Mesenchymal stem cell (in vitro differentiated cells and primary cell): Measurements from ENCODE around the gene FGF14.

Experiments
- DNase-seq: peaks from one replicate; pipeline ENCODE4 v3.0.0-alpha.2; 2013
- H2AFZ ChIP-seq: one replicate; pipeline ENCODE4 v1.6.1; 2013; ENCODE audit warnings: low read depth, mild to moderate bottlenecking, control low read depth, inconsistent platforms, low read length, moderate library complexity
- H2AK5ac ChIP-seq: 2 replicates; pipeline ENCODE4 v1.6.1; 2013; ENCODE audit warnings: low read length, moderate library complexity, mild to moderate bottlenecking, inconsistent platforms; ENCODE audit not compliant: severe bottlenecking
- H2BK120ac ChIP-seq: one replicate; pipeline ENCODE4 v1.6.1; 2013; ENCODE audit warnings: low read depth, mild to moderate bottlenecking, inconsistent platforms, low read length, moderate library complexity
- H2BK12ac ChIP-seq, 2 experiments: one replicate each; pipeline ENCODE4 v1.6.1; 2013; ENCODE audit warnings: inconsistent platforms in 2 of 2, low read length in 2 of 2, mild to moderate bottlenecking in 2 of 2, moderate library complexity in 2 of 2, control low read depth in 1 of 2
- H2BK15ac ChIP-seq: one replicate; pipeline ENCODE4 v1.6.1; 2013; ENCODE audit warnings: mild to moderate bottlenecking, low read depth, inconsistent platforms; ENCODE audit not compliant: poor library complexity, severe bottlenecking
- H2BK5ac ChIP-seq: 2 replicates; pipeline ENCODE4 v1.6.1; 2013; ENCODE audit warnings: low read depth, mild to moderate bottlenecking, low read length, control low read depth, inconsistent platforms; ENCODE audit not compliant: poor library complexity, severe bottlenecking
- H3K14ac ChIP-seq, 2 experiments: one replicate each; pipeline ENCODE4 v1.6.1; 2013; ENCODE audit warnings: inconsistent platforms in 2 of 2, low read length in 2 of 2, control low read depth in 1 of 2, mild to moderate bottlenecking in 1 of 2, moderate library complexity in 1 of 2
- H3K18ac ChIP-seq, 2 experiments: one replicate each; pipeline ENCODE4 v1.6.1; 2013; ENCODE audit warnings: inconsistent platforms in 2 of 2, low read length in 2 of 2, control low read depth in 1 of 2, low read depth in 1 of 2, mild to moderate bottlenecking in 1 of 2
- H3K23ac ChIP-seq, 2 experiments: one replicate each; pipeline ENCODE4 v1.6.1; 2013; ENCODE audit warnings: inconsistent platforms in 2 of 2, low read length in 2 of 2, mild to moderate bottlenecking in 2 of 2, moderate library complexity in 2 of 2, control low read depth in 1 of 2
- H3K27ac ChIP-seq: 2 replicates; pipeline ENCODE4 v1.5.1; 2013; ENCODE audit warnings: mild to moderate bottlenecking, moderate library complexity, low read length, control low read depth, inconsistent platforms; ENCODE audit not compliant: poor library complexity, severe bottlenecking
- H3K27me3 ChIP-seq, 2 experiments: 2 replicates each; pipeline versions ENCODE4 v1.6.1 to v1.7.0; 2013; ENCODE audit warnings: low read length in 2 of 2, mild to moderate bottlenecking in 2 of 2, moderate library complexity in 2 of 2, control low read depth in 1 of 2, inconsistent platforms in 1 of 2; ENCODE audit not compliant: control insufficient read depth in 1 of 2, insufficient read depth in 1 of 2
- H3K36me3 ChIP-seq, 2 experiments: 2 replicates each; pipeline versions ENCODE4 v1.6.1 to v1.7.0; 2013; ENCODE audit warnings: low read length in 2 of 2, control low read depth in 1 of 2, inconsistent platforms in 1 of 2, low read depth in 1 of 2, mild to moderate bottlenecking in 1 of 2; ENCODE audit not compliant: insufficient read depth in 2 of 2, control insufficient read depth in 1 of 2
- H3K4ac ChIP-seq, 2 experiments: one replicate each; pipeline ENCODE4 v1.6.1; 2013; ENCODE audit warnings: inconsistent platforms in 2 of 2, low read length in 2 of 2, mild to moderate bottlenecking in 2 of 2, moderate library complexity in 2 of 2, control low read depth in 1 of 2, low read depth in 1 of 2
- H3K4me1 ChIP-seq: 2 replicates; pipeline ENCODE4 v1.6.1; 2013; ENCODE audit warnings: low read depth, low read length, control low read depth; ENCODE audit not compliant: control insufficient read depth, insufficient read depth
- H3K4me2 ChIP-seq: 2 replicates; pipeline ENCODE4 v1.6.1; 2013; ENCODE audit warnings: low read length, mild to moderate bottlenecking, inconsistent platforms; ENCODE audit not compliant: poor library complexity, severe bottlenecking
- H3K4me3 ChIP-seq, 2 experiments: 2 replicates each; pipeline versions ENCODE4 v1.5.1 to v1.7.0; 2013; ENCODE audit warnings: low read length in 2 of 2, mild to moderate bottlenecking in 2 of 2, control low read depth in 1 of 2, low read depth in 1 of 2; ENCODE audit not compliant: insufficient read depth in 1 of 2
- H3K79me1 ChIP-seq: replicated peaks from 2 replicates; pipeline ENCODE4 v1.6.1; 2013; ENCODE audit warnings: mild to moderate bottlenecking, control low read depth, low read length, inconsistent platforms; ENCODE audit not compliant: poor library complexity, severe bottlenecking
- H3K9ac ChIP-seq: 2 replicates; pipeline ENCODE4 v1.7.0; 2013; ENCODE audit warnings: mild to moderate bottlenecking, low read length, moderate library complexity
- H3K9me3 ChIP-seq: 2 replicates; pipeline ENCODE4 v1.7.0; 2013; ENCODE audit warnings: mild to moderate bottlenecking, low read length; ENCODE audit not compliant: control insufficient read depth
- H4K8ac ChIP-seq: one replicate; pipeline ENCODE4 v1.6.1; 2013; ENCODE audit warnings: inconsistent platforms, mild to moderate bottlenecking, low read length, moderate library complexity
- H4K91ac ChIP-seq: one replicate; pipeline ENCODE4 v1.6.1; 2013; ENCODE audit warnings: mild to moderate bottlenecking, low read length, inconsistent platforms
- WGBS: methylation state at CpG from one replicate; pipeline ENCODE4 v1.1.7; 2013; ENCODE audit warnings: mixed read lengths; 5-methylcytosine and 5-hydroxymethylcytosine counted together

FGF14 gene

DNA sequence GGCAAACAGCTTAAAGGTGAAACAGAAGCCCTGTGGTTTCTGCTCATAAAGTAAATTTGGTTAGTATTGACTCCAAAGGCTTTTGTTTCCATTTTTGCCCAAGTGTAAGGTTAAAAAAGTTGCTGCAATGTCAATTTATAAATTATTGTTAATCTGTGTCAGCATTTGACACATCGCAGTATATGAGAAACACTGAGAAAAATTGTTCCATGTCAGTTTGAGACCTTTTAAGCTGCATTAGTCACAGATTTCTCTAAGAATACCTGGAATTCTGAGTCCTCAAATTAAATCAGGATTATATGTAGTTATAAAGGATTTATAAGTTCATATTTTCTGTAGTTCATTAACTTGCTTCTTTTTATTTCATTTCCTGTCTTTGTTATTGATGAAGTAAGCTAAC is 78.8 kb downstream of the FGF14 start:
- no CpG with 5 or more reads among the region's 1 CpG for WGBS
- Histone ChIP-seq H2AK5ac (no peak overlapping the region), H3K36me3 (no peaks in the 10 kb centered on the region), H3K4me2 (no peak overlapping the region), H4K91ac (no peak overlapping the region), H3K27ac (no peak overlapping the region), H3K9ac (no peak overlapping the region), H2AFZ (no peak overlapping the region), H2BK5ac (no peak overlapping the region), H2BK12ac (no peak overlapping the region), H3K9me3 (no peaks in the 10 kb centered on the region), H3K23ac (no peak overlapping the region), H3K14ac (no peak overlapping the region), H3K4ac (no peak overlapping the region), H4K8ac (no peak overlapping the region), H3K18ac (no peak overlapping the region), H2BK15ac (no peak overlapping the region), H3K4me3 (no peak overlapping the region), H2BK120ac (no peak overlapping the region), H3K79me1 (no peaks in the 10 kb centered on the region), H3K4me1 (no peaks in the 10 kb centered on the region), H3K27me3 (no peaks in the 10 kb centered on the region)
- no peak for DNase-seq

DNA sequence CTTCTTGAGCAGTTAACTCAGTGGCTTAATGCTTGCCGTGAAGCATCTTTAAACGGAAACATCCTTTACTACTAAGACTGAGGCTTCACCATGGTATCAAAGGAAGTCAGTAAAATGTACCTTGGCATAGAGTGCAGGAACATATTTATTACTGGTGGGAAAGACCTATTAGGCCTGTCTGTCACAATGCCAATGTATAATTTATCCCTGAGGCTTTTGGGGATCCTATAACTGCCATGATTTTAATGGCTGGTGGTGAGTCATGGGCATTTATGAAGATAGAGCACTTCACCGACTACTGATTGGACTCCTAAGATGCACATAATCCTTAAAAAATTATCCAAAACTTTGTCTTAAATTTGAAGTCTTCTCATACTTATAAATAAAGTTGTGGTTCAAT is 79.6 kb downstream of the FGF14 start:
- H2AFZ ChIP-seq: no peak overlapping the region
- H3K9ac ChIP-seq: no peak overlapping the region
- H4K91ac ChIP-seq: no peak overlapping the region
- H3K4me2 ChIP-seq: no peak overlapping the region
- H3K9me3 ChIP-seq: no peaks in the 10 kb centered on the region
- no peak overlapping the region for H3K27ac ChIP-seq
- H2BK5ac ChIP-seq: no peak overlapping the region
- H3K4ac ChIP-seq: no peak overlapping the region
- H2AK5ac ChIP-seq: no peak overlapping the region
- no peak overlapping the region for H4K8ac ChIP-seq
- H3K23ac ChIP-seq: no peak overlapping the region
- DNase-seq: no peak
- H3K36me3 ChIP-seq: no peaks in the 10 kb centered on the region
- H3K14ac ChIP-seq: no peak overlapping the region
- H3K4me1 ChIP-seq: no peaks in the 10 kb centered on the region
- WGBS: 94% methylated on average over 2 of the region's 3 CpGs
- no peak overlapping the region for H3K4me3 ChIP-seq
- H2BK15ac ChIP-seq: no peak overlapping the region
- no peak overlapping the region for H3K18ac ChIP-seq
- H2BK120ac ChIP-seq: no peak overlapping the region
- no peaks in the 10 kb centered on the region for H3K79me1 ChIP-seq
- no peaks in the 10 kb centered on the region for H3K27me3 ChIP-seq
- H2BK12ac ChIP-seq: no peak overlapping the region

DNA sequence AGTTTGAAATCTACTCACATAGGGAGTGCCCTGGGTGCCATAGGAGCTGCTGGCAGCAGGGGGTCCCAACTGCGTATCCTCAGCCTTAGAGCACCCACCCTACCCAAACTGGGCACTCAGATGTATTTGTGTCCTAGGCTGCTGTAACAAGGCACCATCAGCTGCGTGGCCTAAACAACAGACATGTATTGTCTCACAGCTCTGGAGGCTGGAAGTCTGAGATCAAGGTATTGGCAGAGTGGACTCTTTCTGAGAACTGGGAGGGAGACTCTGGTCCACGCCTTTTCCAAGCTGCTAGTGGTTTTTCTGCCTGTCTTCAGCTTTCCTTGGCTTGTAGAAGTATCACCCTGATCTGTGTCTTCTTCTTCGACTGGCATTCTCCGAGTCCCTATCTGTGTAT is 83.6 kb downstream of the FGF14 start:
- 87% methylated on average over 4 of the region's 5 CpGs for WGBS
- no peak overlapping the region for H4K8ac ChIP-seq
- H3K4me1 ChIP-seq: no peaks in the 10 kb centered on the region

DNA sequence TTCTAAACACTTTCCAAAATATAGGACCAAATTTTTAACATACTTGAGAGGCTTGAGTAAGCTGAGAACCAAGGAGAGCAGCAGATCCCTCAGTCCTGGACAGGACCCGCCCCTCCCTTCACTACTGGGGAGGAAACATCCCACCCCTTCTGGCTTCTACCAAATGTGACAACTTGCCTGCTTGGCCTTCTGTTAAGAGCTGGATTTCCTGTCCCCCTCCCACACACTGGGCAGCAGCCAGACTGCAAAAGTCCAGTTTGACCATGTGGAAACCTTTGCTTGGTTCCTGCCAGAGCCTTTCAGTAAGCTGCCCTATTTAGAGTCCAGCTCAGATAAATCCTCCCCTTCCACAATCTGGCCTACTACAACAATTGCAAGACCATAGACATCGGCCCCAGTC is 84.3 kb downstream of the FGF14 start:
- no peak overlapping the region for H3K4ac ChIP-seq
- H3K14ac ChIP-seq: no peak overlapping the region
- H3K18ac ChIP-seq: no peak overlapping the region
- H4K91ac ChIP-seq: no peak overlapping the region
- H4K8ac ChIP-seq: no peak overlapping the region
- H3K4me1 ChIP-seq: no peaks in the 10 kb centered on the region
- H3K27me3 ChIP-seq: no peaks in the 10 kb centered on the region
- no peaks in the 10 kb centered on the region for H3K36me3 ChIP-seq
- no peak overlapping the region for H2BK5ac ChIP-seq
- H3K4me2 ChIP-seq: no peak overlapping the region
- H3K79me1 ChIP-seq: no peaks in the 10 kb centered on the region
- no peak overlapping the region for H3K23ac ChIP-seq
- H2BK120ac ChIP-seq: no peak overlapping the region
- no peak overlapping the region for H3K9ac ChIP-seq
- H3K4me3 ChIP-seq: no peak overlapping the region
- DNase-seq: peak; percentile 19
- H2BK12ac ChIP-seq: no peak overlapping the region
- no peak overlapping the region for H2AFZ ChIP-seq
- no peaks in the 10 kb centered on the region for H3K9me3 ChIP-seq
- 67% methylated on average over 1 of the region's 2 CpGs for WGBS
- no peak overlapping the region for H2BK15ac ChIP-seq
- no peak overlapping the region for H3K27ac ChIP-seq
- H2AK5ac ChIP-seq: no peak overlapping the region

More for the DNA sequence above, 83.6 kb downstream of the FGF14 start:
- Histone ChIP-seq H3K23ac (no peak overlapping the region), H4K91ac (no peak overlapping the region), H3K27ac (no peak overlapping the region), H2AFZ (no peak overlapping the region), H3K4me3 (no peak overlapping the region), H3K27me3 (no peaks in the 10 kb centered on the region), H3K4me2 (no peak overlapping the region), H3K14ac (no peak overlapping the region), H3K4ac (no peak overlapping the region), H2BK12ac (no peak overlapping the region), H3K79me1 (no peaks in the 10 kb centered on the region), H3K9me3 (no peaks in the 10 kb centered on the region), H3K9ac (no peak overlapping the region), H2BK15ac (no peak overlapping the region), H2AK5ac (no peak overlapping the region), H3K18ac (no peak overlapping the region), H2BK5ac (no peak overlapping the region), H2BK120ac (peak overlapping the region; percentile 45), H3K36me3 (no peaks in the 10 kb centered on the region)
- DNase-seq: no peak
